ENCODE data around the gene MYH13. TPM values are rescaled to one million over a fixed set of nuclear protein-coding genes. Genes with fewer than 3 reads are reported as not detected.

MYH13 gene
- not detected in 2 replicates for total RNA-seq (ENCODE audit: low replicate concordance)

- Mint-ChIP-seq H3K4me3 (no peak within 1 kb of the TSS), H3K27me3 (ENCODE audit: insufficient read depth, low read depth) (peaks cover 9% of the 10 kb centered on the region), H3K9me3 (no peaks in the 10 kb centered on the region), H3K36me3 (no peaks in the 10 kb centered on the region), H3K27ac (no peak within 1 kb of the TSS), H3K4me1 (no peaks in the 10 kb centered on the region)
- no peak within 1 kb of the TSS for H3K27ac ChIP-seq
- H3K4me2 ChIP-seq: no peak within 1 kb of the TSS
- no peaks in the 10 kb centered on the region for H3K4me1 ChIP-seq
- H3K36me3 ChIP-seq: no peaks in the 10 kb centered on the region
- no peak within 1 kb of the TSS for H3K4me3 ChIP-seq
- H3F3A ChIP-seq (ENCODE audit: low read depth): no peaks in the 10 kb centered on the region
- no peak within 1 kb of the TSS for H2AFZ ChIP-seq (replicated peaks)
- H3K79me2 ChIP-seq (ENCODE audit: low read depth): no peaks in the 10 kb centered on the region
- no peak within 1 kb of the TSS for H3K9ac ChIP-seq
- DNase-seq (ENCODE audit: low spot score): no peak
- no peak for TF ChIP-seq EZH2phosphoT487 (IDR thresholded peaks at IDR 0.05)
- TF ChIP-seq CTCF (IDR thresholded peaks at IDR 0.05): no peak
- TF ChIP-seq EZH2 (IDR thresholded peaks at IDR 0.05): no peak
- H3K27me3 ChIP-seq: no peaks in the 10 kb centered on the region
- H4K20me1 ChIP-seq (ENCODE audit: low read depth): no peaks in the 10 kb centered on the region
- no peaks in the 10 kb centered on the region for H3K9me3 ChIP-seq (ENCODE audit: low read depth)
Observed at GRCh38 chr17:10372906-10373305, at the start of gene MYH13. TSS of gene MYH13 (minus strand) at chr17:10373006. CDS start at chr17:10364530, 8,476 bp downstream.

- Mint-ChIP-seq H3K27ac (no peak within 1 kb of the TSS), H3K27me3 (ENCODE audit: insufficient read depth, low read depth) (peaks cover 6% of the 10 kb centered on the region), H3K9me3 (no peaks in the 10 kb centered on the region), H3K4me1 (no peaks in the 10 kb centered on the region), H3K4me3 (no peak within 1 kb of the TSS), H3K36me3 (no peaks in the 10 kb centered on the region)
- Histone ChIP-seq H2AFZ (replicated peaks) (no peak within 1 kb of the TSS), H3K36me3 (no peaks in the 10 kb centered on the region), H3F3A (ENCODE audit: low read depth) (no peaks in the 10 kb centered on the region), H3K27ac (no peak within 1 kb of the TSS), H3K9me3 (ENCODE audit: low read depth) (no peaks in the 10 kb centered on the region), H3K27me3 (no peaks in the 10 kb centered on the region), H4K20me1 (ENCODE audit: low read depth) (no peaks in the 10 kb centered on the region), H3K79me2 (ENCODE audit: low read depth) (no peaks in the 10 kb centered on the region), H3K9ac (no peak within 1 kb of the TSS), H3K4me1 (no peaks in the 10 kb centered on the region), H3K4me2 (no peak within 1 kb of the TSS), H3K4me3 (no peak within 1 kb of the TSS)
- TF ChIP-seq CTCF (IDR thresholded peaks at IDR 0.05) (no peak), EZH2phosphoT487 (IDR thresholded peaks at IDR 0.05) (no peak), EZH2 (IDR thresholded peaks at IDR 0.05) (no peak)
- no peak for DNase-seq (ENCODE audit: low spot score)
Observed at GRCh38 chr17:10421900-10422542, 49.2 kb upstream of the MYH13 start, which contains the start of gene MYH8. TSS of gene MYH8 (minus strand) at chr17:10421950. CDS start at chr17:10420227, 1,723 bp downstream.

GRCh38 chr17:10421211-10421610 lies 48.4 kb upstream of the MYH13 start:
- H3K4me2 ChIP-seq: no peak overlapping the region
- Mint-ChIP-seq H3K9me3 (no peaks in the 10 kb centered on the region), H3K27ac (no peak overlapping the region), H3K4me3 (no peak overlapping the region), H3K27me3 (ENCODE audit: insufficient read depth, low read depth) (peaks cover 6% of the 10 kb centered on the region), H3K36me3 (no peaks in the 10 kb centered on the region), H3K4me1 (no peaks in the 10 kb centered on the region)
- no peak overlapping the region for H2AFZ ChIP-seq (replicated peaks)
- no peaks in the 10 kb centered on the region for H4K20me1 ChIP-seq (ENCODE audit: low read depth)
- H3K4me3 ChIP-seq: no peak overlapping the region
- no peaks in the 10 kb centered on the region for H3K4me1 ChIP-seq
- TF ChIP-seq EZH2phosphoT487 (IDR thresholded peaks at IDR 0.05): no peak
- TF ChIP-seq CTCF (IDR thresholded peaks at IDR 0.05): no peak
- TF ChIP-seq EZH2 (IDR thresholded peaks at IDR 0.05): no peak
- no peaks in the 10 kb centered on the region for H3K27me3 ChIP-seq
- no peaks in the 10 kb centered on the region for H3K9me3 ChIP-seq (ENCODE audit: low read depth)
- H3F3A ChIP-seq (ENCODE audit: low read depth): no peaks in the 10 kb centered on the region
- H3K9ac ChIP-seq: no peak overlapping the region
- no peak for DNase-seq (ENCODE audit: low spot score)
- H3K27ac ChIP-seq: no peak overlapping the region
- H3K36me3 ChIP-seq: no peaks in the 10 kb centered on the region
- H3K79me2 ChIP-seq (ENCODE audit: low read depth): no peaks in the 10 kb centered on the region

Measured in neural progenitor cell (in vitro differentiated cells).